Prostate gland (tissue), 2 donors: ENCODE measurements around the gene FMNL2.

Experiments used
- CTCF ChIP-seq, 4 experiments: fragments of 200-600 bp in 2 of 4; fragments of 450-650 bp in 2 of 4; sonication (generic) in 2 of 4; IDR thresholded peaks; 1 replicate in 3 of 4; 2 replicates in 1 of 4; pipeline ENCODE4 v1.5.1; 2016 to 2019; ENCODE audit warnings: antibody characterized with exemption in 4 of 4, mild to moderate bottlenecking in 2 of 4, moderate library complexity in 2 of 4
- POLR2A ChIP-seq: fragments of 450-650 bp; IDR thresholded peaks from one replicate; pipeline ENCODE4 v1.6.1; 2016; ENCODE audit warnings: antibody characterized with exemption, mild to moderate bottlenecking
- POLR2AphosphoS5 ChIP-seq: sonication (generic); formaldehyde crosslinking; IDR thresholded peaks from one replicate; pipeline ENCODE4 v1.6.1; 2017; ENCODE audit warnings: antibody characterized with exemption

- no peak for TF ChIP-seq CTCF (IDR thresholded peaks at IDR 0.05)
- no peak for TF ChIP-seq POLR2A
- no peak for TF ChIP-seq POLR2AphosphoS5
These were observed 245.7 kb downstream of the FMNL2 start for GRCh38 chr2:152580714-152581113.
